KMS-11 (cell line): ENCODE results near the gene XAGE5.
"Not testable (repeated sequence)": the region's sequence is repeated elsewhere in the genome, so short reads cannot be mapped to it uniquely, and the experiment has no call there.

Experiments
- H2AFZ ChIP-seq: fragments of 200-600 bp; sonication (generic); 2 replicates; pipeline ENCODE4 v1.6.1; 2016; ENCODE audit warnings: antibody characterized with exemption, mixed run types, low read depth
- H3K27ac ChIP-seq: fragments of 200-600 bp; sonication (generic); 2 replicates; pipeline ENCODE4 v1.6.1; 2016; ENCODE audit warnings: mild to moderate bottlenecking, mixed run types
- H3K27me3 ChIP-seq: fragments of 200-600 bp; sonication (generic); 2 replicates; pipeline ENCODE4 v1.6.1; 2017; ENCODE audit warnings: mild to moderate bottlenecking, low read depth, mixed run types, moderate library complexity; ENCODE audit not compliant: insufficient read depth
- H3K36me3 ChIP-seq: fragments of 200-600 bp; sonication (generic); 2 replicates; pipeline ENCODE4 v1.6.1; 2017; ENCODE audit warnings: mild to moderate bottlenecking, mixed run types; ENCODE audit not compliant: insufficient read depth
- H3K4me1 ChIP-seq: fragments of 200-600 bp; sonication (generic); 2 replicates; pipeline ENCODE4 v1.6.1; 2016; ENCODE audit warnings: mild to moderate bottlenecking, low read depth, mixed run types; ENCODE audit not compliant: poor library complexity, severe bottlenecking
- H3K4me2 ChIP-seq: fragments of 200-600 bp; sonication (generic); 2 replicates; pipeline ENCODE4 v1.7.0; 2016; ENCODE audit warnings: mild to moderate bottlenecking, mixed run types
- H3K4me3 ChIP-seq: fragments of 200-600 bp; sonication (generic); IDR thresholded peaks from 2 replicates; pipeline ENCODE4 v1.6.1; 2017; ENCODE audit warnings: low read depth, low read length, mixed read lengths; ENCODE audit not compliant: insufficient read depth
- H3K79me2 ChIP-seq: fragments of 200-600 bp; sonication (generic); 2 replicates; pipeline ENCODE4 v1.6.1; 2016; ENCODE audit warnings: low read depth, mixed run types; ENCODE audit not compliant: insufficient read depth
- H3K9ac ChIP-seq: fragments of 200-600 bp; sonication (generic); 2 replicates; pipeline ENCODE4 v1.6.1; 2016; ENCODE audit warnings: mild to moderate bottlenecking, mixed run types
- H4K20me1 ChIP-seq: fragments of 200-600 bp; sonication (generic); 2 replicates; pipeline ENCODE4 v1.6.1; 2016; ENCODE audit warnings: mild to moderate bottlenecking, mixed run types; ENCODE audit not compliant: insufficient read depth
- TF ChIP-seq, protein P1 (sequence below): fragments of 200-600 bp; sonication (generic); conservative IDR thresholded peaks from 2 replicates; pipeline ENCODE4 v1.6.1; 2017; ENCODE audit warnings: low read depth, mild to moderate bottlenecking, antibody characterized with exemption, low read length, moderate library complexity, mixed read lengths

Gene XAGE5

DNA sequence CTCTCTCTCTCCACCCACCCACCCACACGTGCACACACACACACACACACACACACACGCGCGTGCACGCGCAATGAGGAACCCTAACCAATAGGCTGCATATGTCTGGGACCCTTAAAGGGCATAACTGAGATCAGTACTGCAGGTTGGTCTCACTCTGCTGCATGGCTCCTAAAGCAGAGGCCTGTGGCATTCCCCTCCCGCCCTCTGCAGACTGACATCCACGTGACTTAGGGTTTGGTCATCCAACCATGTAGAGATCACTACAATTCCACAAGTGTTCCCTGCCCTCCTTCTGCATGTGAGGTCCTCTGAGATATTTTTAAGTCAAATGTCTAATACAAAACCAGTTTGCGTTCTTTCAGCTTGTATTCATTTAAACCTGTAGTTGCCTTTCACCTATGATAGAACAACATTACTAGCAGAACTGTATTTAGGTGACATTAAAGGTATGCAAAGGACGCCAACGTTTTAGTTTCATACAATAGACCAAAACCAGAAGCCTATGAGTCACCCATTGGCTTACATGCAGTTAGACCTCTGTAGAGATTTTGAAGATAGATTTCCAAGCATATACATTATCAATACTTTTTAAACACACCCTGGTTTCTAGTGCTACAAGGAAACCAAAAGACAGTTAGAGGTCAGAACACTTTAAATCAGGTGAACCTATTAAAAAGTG, 10.1 kb downstream of the XAGE5 start:
- no peak overlapping the region for H3K27ac ChIP-seq
- H3K4me3 ChIP-seq = no peak overlapping the region
- H3K4me2 ChIP-seq = no peak overlapping the region
- H3K27me3 ChIP-seq = no peaks in the 10 kb centered on the region
- no peaks in the 10 kb centered on the region for H4K20me1 ChIP-seq
- H3K4me1 ChIP-seq = no peaks in the 10 kb centered on the region
- no peak overlapping the region for H3K9ac ChIP-seq
- TF ChIP-seq, protein P1, sequence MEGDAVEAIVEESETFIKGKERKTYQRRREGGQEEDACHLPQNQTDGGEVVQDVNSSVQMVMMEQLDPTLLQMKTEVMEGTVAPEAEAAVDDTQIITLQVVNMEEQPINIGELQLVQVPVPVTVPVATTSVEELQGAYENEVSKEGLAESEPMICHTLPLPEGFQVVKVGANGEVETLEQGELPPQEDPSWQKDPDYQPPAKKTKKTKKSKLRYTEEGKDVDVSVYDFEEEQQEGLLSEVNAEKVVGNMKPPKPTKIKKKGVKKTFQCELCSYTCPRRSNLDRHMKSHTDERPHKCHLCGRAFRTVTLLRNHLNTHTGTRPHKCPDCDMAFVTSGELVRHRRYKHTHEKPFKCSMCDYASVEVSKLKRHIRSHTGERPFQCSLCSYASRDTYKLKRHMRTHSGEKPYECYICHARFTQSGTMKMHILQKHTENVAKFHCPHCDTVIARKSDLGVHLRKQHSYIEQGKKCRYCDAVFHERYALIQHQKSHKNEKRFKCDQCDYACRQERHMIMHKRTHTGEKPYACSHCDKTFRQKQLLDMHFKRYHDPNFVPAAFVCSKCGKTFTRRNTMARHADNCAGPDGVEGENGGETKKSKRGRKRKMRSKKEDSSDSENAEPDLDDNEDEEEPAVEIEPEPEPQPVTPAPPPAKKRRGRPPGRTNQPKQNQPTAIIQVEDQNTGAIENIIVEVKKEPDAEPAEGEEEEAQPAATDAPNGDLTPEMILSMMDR = no peak
- no peak overlapping the region for H2AFZ ChIP-seq
- H3K36me3 ChIP-seq = no peaks in the 10 kb centered on the region
- H3K79me2 ChIP-seq = no peaks in the 10 kb centered on the region

DNA sequence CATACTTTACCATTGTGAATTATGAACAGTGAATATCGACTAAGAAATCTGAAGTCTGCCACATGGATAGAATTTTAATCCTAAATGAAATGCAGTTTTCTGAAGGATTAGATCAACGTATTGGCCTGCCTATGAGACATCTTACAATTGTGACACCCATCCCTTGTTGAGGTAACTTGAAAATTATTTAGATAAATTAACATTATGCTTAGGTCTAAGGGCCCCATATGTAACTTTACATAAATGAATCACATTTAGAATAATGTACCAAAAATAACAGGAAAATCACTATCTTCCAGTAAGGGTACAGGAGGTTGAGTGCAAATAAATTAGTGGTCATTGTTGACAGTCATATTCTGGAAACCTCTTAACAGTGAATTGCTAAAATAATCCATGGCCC, 13.5 kb downstream of the XAGE5 start:
- H3K9ac ChIP-seq = no peak overlapping the region
- no peaks in the 10 kb centered on the region for H3K27me3 ChIP-seq
- no peaks in the 10 kb centered on the region for H3K4me1 ChIP-seq
- no peak overlapping the region for H3K4me2 ChIP-seq
- H3K27ac ChIP-seq = no peak overlapping the region
- TF ChIP-seq, protein P1 = no peak
- H3K4me3 ChIP-seq = no peak overlapping the region
- no peaks in the 10 kb centered on the region for H4K20me1 ChIP-seq
- H3K36me3 ChIP-seq = no peaks in the 10 kb centered on the region
- no peaks in the 10 kb centered on the region for H3K79me2 ChIP-seq
- no peak overlapping the region for H2AFZ ChIP-seq

DNA sequence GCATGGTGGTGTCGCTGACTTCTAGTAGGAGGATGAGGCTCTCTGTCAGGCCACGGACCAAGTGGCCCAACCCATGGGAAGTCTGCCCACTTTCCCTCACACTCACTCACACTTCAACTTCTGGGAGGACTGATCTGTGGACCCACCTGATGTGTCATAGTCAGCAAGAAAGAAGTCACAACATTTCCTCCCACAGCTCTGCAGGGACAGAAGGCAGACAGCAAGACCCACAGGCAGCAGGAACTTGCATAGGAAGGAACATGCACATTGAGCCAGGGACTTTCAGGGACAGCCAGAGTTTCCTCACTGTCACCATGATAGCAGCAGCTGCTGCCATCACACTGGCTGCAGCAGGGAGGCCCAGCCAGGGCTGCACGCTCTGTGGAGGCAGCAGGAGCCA, 19.5 kb downstream of the XAGE5 start:
- Histone ChIP-seq H3K27ac (no peak overlapping the region), H3K9ac (no peak overlapping the region), H3K79me2 (no peaks in the 10 kb centered on the region), H4K20me1 (no peaks in the 10 kb centered on the region), H3K36me3 (no peaks in the 10 kb centered on the region), H3K4me2 (no peak overlapping the region), H3K4me3 (no peak overlapping the region), H3K27me3 (no peaks in the 10 kb centered on the region), H2AFZ (no peak overlapping the region), H3K4me1 (no peaks in the 10 kb centered on the region)
- TF ChIP-seq, protein P1 = no peak

DNA sequence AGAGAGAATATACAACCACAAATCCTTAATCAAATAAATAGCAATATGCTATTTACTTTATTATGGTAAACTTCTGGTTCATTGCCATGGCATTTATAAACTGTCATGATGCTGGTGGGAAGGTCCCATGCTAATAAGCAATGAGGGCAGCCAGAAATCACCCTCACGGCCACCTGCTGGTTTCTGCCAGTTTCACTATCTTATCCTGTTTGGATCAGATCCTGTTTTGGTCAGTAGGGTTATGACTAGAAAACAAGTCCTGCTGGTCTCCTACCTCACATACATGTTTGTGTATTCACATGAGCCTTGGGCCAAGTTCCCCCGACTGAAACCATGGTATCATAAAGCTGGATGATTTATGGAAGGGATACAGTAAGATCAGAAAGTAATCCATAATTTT, 28.1 kb downstream of the XAGE5 start:
- no peak overlapping the region for H2AFZ ChIP-seq
- TF ChIP-seq, protein P1 = no peak

DNA sequence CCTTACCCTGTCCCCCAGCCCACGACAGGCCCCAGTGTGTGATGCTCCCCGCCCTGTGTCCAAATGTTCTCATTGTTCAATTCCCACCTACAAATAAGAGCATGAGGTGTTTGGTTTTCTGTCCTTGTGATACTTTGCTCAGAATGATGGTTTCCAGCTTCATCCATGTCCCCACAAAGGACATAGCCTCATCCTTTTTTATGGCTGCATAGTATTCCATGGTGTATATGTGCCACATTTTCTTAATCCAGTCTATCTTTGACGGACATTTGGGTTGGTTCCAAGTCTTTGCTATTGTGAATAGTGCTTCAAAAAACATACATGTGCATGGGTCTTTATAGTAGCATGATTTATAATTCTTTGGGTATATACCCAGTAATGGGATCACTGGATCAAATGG, 32.5 kb downstream of the XAGE5 start:
- H3K4me2 ChIP-seq, H4K20me1 ChIP-seq, H3K4me3 ChIP-seq, H3K27me3 ChIP-seq, H2AFZ ChIP-seq, H3K79me2 ChIP-seq, H3K9ac ChIP-seq, H3K4me1 ChIP-seq, H3K27ac ChIP-seq, H3K36me3 ChIP-seq: not testable (repeated sequence)

More for the DNA sequence above, 28.1 kb downstream of the XAGE5 start:
- Histone ChIP-seq H3K4me1 (no peaks in the 10 kb centered on the region), H4K20me1 (no peaks in the 10 kb centered on the region), H3K36me3 (no peaks in the 10 kb centered on the region), H3K4me2 (no peak overlapping the region), H3K4me3 (no peak overlapping the region), H3K27me3 (no peaks in the 10 kb centered on the region), H3K79me2 (no peaks in the 10 kb centered on the region), H3K9ac (no peak overlapping the region), H3K27ac (no peak overlapping the region)
